H1 (cell line): ENCODE data around the gene RITA1.

ENCODE experiments used
- POLR2AphosphoS5 ChIP-seq: IDR thresholded peaks from 2 replicates; pipeline ENCODE4 v1.6.1; 2011; ENCODE audit warnings: low read depth, low read length
- SIX5 ChIP-seq: IDR thresholded peaks from 2 replicates; pipeline ENCODE4 v1.6.1; 2011; ENCODE audit warnings: mild to moderate bottlenecking, low read depth, low read length

GRCh38 chr12:113142173-113142885, 43.2 kb upstream of the RITA1 start:
- TF ChIP-seq POLR2AphosphoS5 (no peak), SIX5 (no peak)
